ENCODE measurements around the gene SLC43A2. TPM values are rescaled to one million over a fixed set of nuclear protein-coding genes. Genes with fewer than 3 reads are reported as not detected.
A peak's percentile ranks its signal among the peaks of the same experiment; 100 is the strongest.
"Not testable (repeated sequence)": the region's sequence is repeated elsewhere in the genome, so short reads cannot be mapped to it uniquely, and the experiment has no call there.

Gene SLC43A2
- polyA plus RNA-seq (2013, experiment 1 of 2) = 11.3 TPM
- 11.0 TPM for polyA plus RNA-seq (2013, experiment 2 of 2)

DNA sequence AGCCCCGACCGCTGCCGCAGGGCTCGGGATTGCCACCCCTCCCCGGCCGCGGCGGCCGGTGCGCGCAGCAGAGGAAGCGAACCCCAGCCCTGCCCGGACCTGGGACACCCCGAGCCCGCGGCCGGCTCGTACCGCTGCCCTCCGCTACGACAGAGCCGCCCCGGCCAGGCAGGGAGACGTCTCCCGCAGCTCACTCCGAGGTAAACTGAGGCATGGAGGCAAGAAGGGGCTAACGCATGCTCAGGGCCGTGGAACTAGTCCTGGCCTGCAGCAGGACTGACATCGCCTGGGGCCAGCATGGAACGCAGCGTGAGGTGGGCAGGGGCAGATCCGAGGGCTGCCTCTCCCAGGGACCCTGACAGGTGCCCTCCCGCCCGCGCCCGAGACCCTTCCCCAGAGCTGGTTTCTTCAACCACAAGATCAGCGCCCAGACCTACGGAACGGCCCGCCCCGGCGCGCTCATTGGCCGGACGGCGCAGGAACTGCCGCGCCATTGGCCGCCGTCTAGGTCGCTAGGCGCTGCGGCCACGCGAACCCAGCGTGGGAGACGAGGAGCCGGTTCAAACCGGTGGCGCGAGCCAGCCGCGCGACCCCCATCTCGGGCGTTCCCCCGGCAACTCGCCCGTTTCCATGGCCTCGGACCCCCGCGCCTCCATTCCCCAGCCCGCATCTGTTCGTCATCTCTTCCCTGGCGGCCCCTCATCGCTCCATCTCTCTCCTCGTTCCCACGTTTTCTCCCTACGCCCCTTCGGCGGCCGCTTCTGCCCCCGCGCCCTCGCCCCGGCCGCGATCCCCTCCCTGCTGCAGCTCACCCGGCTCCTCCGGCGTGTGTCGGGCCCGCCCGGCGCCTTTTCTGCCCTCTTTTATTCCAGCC is at the start of gene SLC43A2:
Gene SLC43A2, minus strand, starts transcription at position 853 of the 874 bp plus-strand sequence. CDS start 960 bp downstream, outside the sequence.
- H2BK12ac ChIP-seq (ENCODE audit: low read length) = peak within 1 kb of the TSS; percentile 30
- no peaks in the 10 kb centered on the region for H3K9me3 ChIP-seq (replicated peaks in 1 of 2; ENCODE audit: control insufficient read depth in 2 of 2, insufficient read depth in 1 of 2, low read depth in 1 of 2, low read length in 2 of 2)
- H3K4me2 ChIP-seq (ENCODE audit: insufficient read depth, low read length, poor library complexity, severe bottlenecking) = peak within 1 kb of the TSS; percentile 96
- peak within 1 kb of the TSS; percentile 79 for H3K4ac ChIP-seq (ENCODE audit: low read length)
- H3K23ac ChIP-seq (ENCODE audit: low read depth, low read length, poor library complexity) = peak within 1 kb of the TSS; percentile 98
- WGBS, 2 donors (ENCODE audit: extremely low coverage in 2 of 2, insufficient read length in 2 of 2, insufficient replicate concordance in 1 of 2) = no CpG with 5 or more reads among the region's 95 CpGs
- peak; percentile 98 for DNase-seq (ENCODE audit: low spot score)
- H4K91ac ChIP-seq (ENCODE audit: low read depth, low read length, poor library complexity) = peak within 1 kb of the TSS; percentile 96
- H3K4me1 ChIP-seq (ENCODE audit: control insufficient read depth in 2 of 2, insufficient read depth in 1 of 2, low read depth in 1 of 2, low read length in 2 of 2) = peaks cover 11 to 27% of the 10 kb centered on the region in 2 donors
- H3K18ac ChIP-seq (ENCODE audit: low read length) = peak within 1 kb of the TSS; percentile 99
- peak within 1 kb of the TSS; percentile 98 for H2BK120ac ChIP-seq (ENCODE audit: low read depth, low read length)
- peak within 1 kb of the TSS; percentile 99 for H2AK5ac ChIP-seq (ENCODE audit: low read depth, low read length)
- peak within 1 kb of the TSS; percentile 89 for H4K8ac ChIP-seq (ENCODE audit: low read depth, low read length)
- peak within 1 kb of the TSS; percentile 91 for H2BK5ac ChIP-seq (ENCODE audit: low read length)
- H3K14ac ChIP-seq (ENCODE audit: low read length) = peak within 1 kb of the TSS; percentile 100
- peak within 1 kb of the TSS; percentile 92 to 100 for H3K4me3 ChIP-seq (ENCODE audit: low read length in 2 of 2)
- H3K9ac ChIP-seq (ENCODE audit: low read depth, low read length, poor library complexity) = peak within 1 kb of the TSS; percentile 99
- peak within 1 kb of the TSS; percentile 91 for H3K27ac ChIP-seq (replicated peaks; ENCODE audit: low read length)
- no peaks in the 10 kb centered on the region for H3K79me1 ChIP-seq (ENCODE audit: low read depth, low read length)
- H2AFZ ChIP-seq (ENCODE audit: low read length) = peak within 1 kb of the TSS; percentile 91
- peaks cover 0 to 11% (median 0%) of the 10 kb centered on the region in 3 experiments for H3K27me3 ChIP-seq (ENCODE audit: control insufficient read depth in 3 of 3, insufficient read depth in 3 of 3, low read depth in 1 of 3, low read length in 3 of 3)
- peak within 1 kb of the TSS; percentile 98 for H2BK15ac ChIP-seq (ENCODE audit: low read length)
- H3K36me3 ChIP-seq (replicated peaks in 1 of 2; ENCODE audit: control insufficient read depth in 2 of 2, insufficient read depth in 2 of 2, low read length in 2 of 2) = peaks cover 0 to 40% of the 10 kb centered on the region in 2 donors

- Histone ChIP-seq H3K27me3 (ENCODE audit: control insufficient read depth in 3 of 3, insufficient read depth in 3 of 3, low read depth in 1 of 3, low read length in 3 of 3) (no peaks in the 10 kb centered on the region), H2BK5ac (ENCODE audit: low read length) (no peak overlapping the region), H3K9ac (ENCODE audit: low read depth, low read length, poor library complexity) (no peak overlapping the region), H2BK15ac (ENCODE audit: low read length) (no peak overlapping the region), H3K27ac (replicated peaks; ENCODE audit: low read length) (no peak overlapping the region), H3K23ac (ENCODE audit: low read depth, low read length, poor library complexity) (no peak overlapping the region), H2AFZ (ENCODE audit: low read length) (no peak overlapping the region), H3K79me1 (ENCODE audit: low read depth, low read length) (peaks cover 5% of the 10 kb centered on the region), H4K8ac (ENCODE audit: low read depth, low read length) (no peak overlapping the region), H2BK12ac (ENCODE audit: low read length) (no peak overlapping the region), H4K91ac (ENCODE audit: low read depth, low read length, poor library complexity) (no peak overlapping the region), H3K4me2 (ENCODE audit: insufficient read depth, low read length, poor library complexity, severe bottlenecking) (no peak overlapping the region), H3K4me3 (ENCODE audit: low read length in 2 of 2) (no peak overlapping the region), H3K14ac (ENCODE audit: low read length) (no peak overlapping the region), H2BK120ac (ENCODE audit: low read depth, low read length) (no peak overlapping the region), H3K4ac (ENCODE audit: low read length) (no peak overlapping the region), H3K9me3 (replicated peaks in 1 of 2; ENCODE audit: control insufficient read depth in 2 of 2, insufficient read depth in 1 of 2, low read depth in 1 of 2, low read length in 2 of 2) (peaks cover 0 to 2% of the 10 kb centered on the region in 2 donors), H2AK5ac (ENCODE audit: low read depth, low read length) (no peak overlapping the region), H3K4me1 (ENCODE audit: control insufficient read depth in 2 of 2, insufficient read depth in 1 of 2, low read depth in 1 of 2, low read length in 2 of 2) (no peaks in the 10 kb centered on the region), H3K18ac (ENCODE audit: low read length) (no peak overlapping the region), H3K36me3 (replicated peaks in 1 of 2; ENCODE audit: control insufficient read depth in 2 of 2, insufficient read depth in 2 of 2, low read length in 2 of 2) (peaks cover 80 to 97% of the 10 kb centered on the region in 2 donors)
- WGBS, 2 donors (ENCODE audit: extremely low coverage in 2 of 2, insufficient read length in 2 of 2, insufficient replicate concordance in 1 of 2) = no CpG with 5 or more reads among the region's 13 CpGs
- no peak for DNase-seq (ENCODE audit: low spot score)
These were observed 47.8 kb upstream of the SLC43A2 start for GRCh38 chr17:1676401-1676800.

GRCh38 chr17:1673041-1673785 is 44.6 kb upstream of the SLC43A2 start:
- H3K14ac ChIP-seq (ENCODE audit: low read length) = no peak overlapping the region
- peak overlapping the region; percentile 53 for H3K9ac ChIP-seq (ENCODE audit: low read depth, low read length, poor library complexity)
- no peaks in the 10 kb centered on the region for H3K27me3 ChIP-seq (ENCODE audit: control insufficient read depth in 3 of 3, insufficient read depth in 3 of 3, low read depth in 1 of 3, low read length in 3 of 3)
- no peak overlapping the region for H2BK5ac ChIP-seq (ENCODE audit: low read length)
- H2AFZ ChIP-seq (ENCODE audit: low read length) = no peak overlapping the region
- peaks cover 0 to 2% of the 10 kb centered on the region in 2 donors for H3K9me3 ChIP-seq (replicated peaks in 1 of 2; ENCODE audit: control insufficient read depth in 2 of 2, insufficient read depth in 1 of 2, low read depth in 1 of 2, low read length in 2 of 2)
- no peak overlapping the region for H3K27ac ChIP-seq (replicated peaks; ENCODE audit: low read length)
- H3K18ac ChIP-seq (ENCODE audit: low read length) = no peak overlapping the region
- no peak overlapping the region for H4K8ac ChIP-seq (ENCODE audit: low read depth, low read length)
- H2BK12ac ChIP-seq (ENCODE audit: low read length) = no peak overlapping the region
- H2BK120ac ChIP-seq (ENCODE audit: low read depth, low read length) = no peak overlapping the region
- no peak overlapping the region for H2BK15ac ChIP-seq (ENCODE audit: low read length)
- H3K4me2 ChIP-seq (ENCODE audit: insufficient read depth, low read length, poor library complexity, severe bottlenecking) = no peak overlapping the region
- peaks cover 70 to 97% of the 10 kb centered on the region in 2 donors for H3K36me3 ChIP-seq (replicated peaks in 1 of 2; ENCODE audit: control insufficient read depth in 2 of 2, insufficient read depth in 2 of 2, low read length in 2 of 2)
- H3K23ac ChIP-seq (ENCODE audit: low read depth, low read length, poor library complexity) = peak overlapping the region; percentile 76
- H2AK5ac ChIP-seq (ENCODE audit: low read depth, low read length) = no peak overlapping the region
- WGBS, 2 donors (ENCODE audit: extremely low coverage in 2 of 2, insufficient read length in 2 of 2, insufficient replicate concordance in 1 of 2) = no CpG with 5 or more reads among the region's 26 CpGs
- no peaks in the 10 kb centered on the region for H3K4me1 ChIP-seq (ENCODE audit: control insufficient read depth in 2 of 2, insufficient read depth in 1 of 2, low read depth in 1 of 2, low read length in 2 of 2)
- peaks cover 3% of the 10 kb centered on the region for H3K79me1 ChIP-seq (ENCODE audit: low read depth, low read length)
- no peak overlapping the region for H4K91ac ChIP-seq (ENCODE audit: low read depth, low read length, poor library complexity)
- no peak overlapping the region for H3K4me3 ChIP-seq (ENCODE audit: low read length in 2 of 2)
- no peak for DNase-seq (ENCODE audit: low spot score)
- no peak overlapping the region for H3K4ac ChIP-seq (ENCODE audit: low read length)

DNA sequence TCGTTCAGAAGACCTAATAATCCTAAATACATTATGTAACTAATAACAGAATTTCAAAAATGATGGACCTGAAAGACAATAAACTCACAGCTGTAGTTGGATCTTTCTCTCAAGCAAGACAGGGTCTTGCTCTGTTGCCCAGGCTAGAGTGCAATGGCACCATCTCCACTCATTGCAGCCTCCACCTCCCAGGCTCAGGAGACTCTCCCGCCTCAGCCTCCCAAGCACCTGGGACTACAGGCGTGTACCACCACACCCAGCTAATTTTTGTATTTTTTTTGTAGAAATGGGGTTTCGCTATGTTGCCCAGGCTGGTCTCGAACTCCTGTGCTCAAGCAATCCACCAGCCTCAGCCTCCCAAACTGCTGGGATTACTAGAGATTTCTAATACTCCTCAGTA is 35.3 kb upstream of the SLC43A2 start:
- peaks cover 48 to 97% of the 10 kb centered on the region in 2 donors for H3K36me3 ChIP-seq (replicated peaks in 1 of 2; ENCODE audit: control insufficient read depth in 2 of 2, insufficient read depth in 2 of 2, low read length in 2 of 2)
- not testable (repeated sequence) for H3K14ac ChIP-seq (ENCODE audit: low read length); H3K18ac ChIP-seq (ENCODE audit: low read length); H2BK5ac ChIP-seq (ENCODE audit: low read length); H3K27ac ChIP-seq (replicated peaks; ENCODE audit: low read length); H4K91ac ChIP-seq (ENCODE audit: low read depth, low read length, poor library complexity); H4K8ac ChIP-seq (ENCODE audit: low read depth, low read length); H3K4me3 ChIP-seq (ENCODE audit: low read length in 2 of 2); H2AFZ ChIP-seq (ENCODE audit: low read length); H2AK5ac ChIP-seq (ENCODE audit: low read depth, low read length); DNase-seq (ENCODE audit: low spot score); H3K9ac ChIP-seq (ENCODE audit: low read depth, low read length, poor library complexity); H3K4ac ChIP-seq (ENCODE audit: low read length); H3K27me3 ChIP-seq (ENCODE audit: control insufficient read depth in 3 of 3, insufficient read depth in 3 of 3, low read depth in 1 of 3, low read length in 3 of 3); H3K23ac ChIP-seq (ENCODE audit: low read depth, low read length, poor library complexity); H2BK15ac ChIP-seq (ENCODE audit: low read length); H3K4me1 ChIP-seq (ENCODE audit: control insufficient read depth in 2 of 2, insufficient read depth in 1 of 2, low read depth in 1 of 2, low read length in 2 of 2); H3K79me1 ChIP-seq (ENCODE audit: low read depth, low read length); H2BK120ac ChIP-seq (ENCODE audit: low read depth, low read length); H3K4me2 ChIP-seq (ENCODE audit: insufficient read depth, low read length, poor library complexity, severe bottlenecking); H3K9me3 ChIP-seq (replicated peaks in 1 of 2; ENCODE audit: control insufficient read depth in 2 of 2, insufficient read depth in 1 of 2, low read depth in 1 of 2, low read length in 2 of 2); H2BK12ac ChIP-seq (ENCODE audit: low read length)
- no CpG with 5 or more reads among the region's 5 CpGs for WGBS, 2 donors (ENCODE audit: extremely low coverage in 2 of 2, insufficient read length in 2 of 2, insufficient replicate concordance in 1 of 2)
